HEK293 (cell line): ENCODE results near the gene ANAPC16.
A peak's percentile ranks its signal among the peaks of the same experiment; 100 is the strongest.
"Not testable (repeated sequence)": the region's sequence is repeated elsewhere in the genome, so short reads cannot be mapped to it uniquely, and the experiment has no call there.

Source experiments
- CTCF ChIA-PET: fragments of 350-600 bp; formaldehyde crosslinking; extraction: SDS; loops from one replicate; lab custom pipeline; 2021; ENCODE audit warnings: antibody characterized with exemption; lab: Yijun Ruan, JAX
- POLR2A ChIA-PET: fragments of 300-600 bp; formaldehyde crosslinking; extraction: SDS; loops from one replicate; lab custom pipeline; 2020; ENCODE audit warnings: antibody characterized with exemption, inconsistent platforms; lab: Yijun Ruan, JAX
- H3K27ac ChIP-seq: fragments of 200-500 bp; sonication (Bioruptor generic); 2 replicates; pipeline ENCODE4 v1.5.1; 2014; ENCODE audit warnings: low read depth, low read length, control low read depth, inconsistent platforms; ENCODE audit errors: extremely low read depth
- H3K36me3 ChIP-seq, 2 experiments: fragments of 200-500 bp in 1 of 2; sonication (Bioruptor generic) in 1 of 2; 1 replicate in 1 of 2; 2 replicates in 1 of 2; pipeline ENCODE4 v1.5.1; 2014 to 2017; ENCODE audit warnings: inconsistent platforms in 2 of 2, low read length in 2 of 2; ENCODE audit not compliant: control insufficient read depth in 2 of 2, insufficient read depth in 1 of 2
- H3K4me1 ChIP-seq: fragments of 200-500 bp; sonication (Bioruptor generic); 2 replicates; pipeline ENCODE4 v1.5.1; 2014; ENCODE audit warnings: mild to moderate bottlenecking, low read length, inconsistent platforms; ENCODE audit not compliant: control insufficient read depth, insufficient read depth
- H3K4me3 ChIP-seq: 2 replicates; pipeline ENCODE4 v1.5.1; 2011; ENCODE audit warnings: low read depth, mild to moderate bottlenecking, control low read depth, low read length, moderate library complexity
- H3K9me3 ChIP-seq: fragments of 200-500 bp; sonication (Bioruptor generic); 2 replicates; pipeline ENCODE4 v1.5.1; 2014; ENCODE audit warnings: low read depth, low read length, inconsistent platforms; ENCODE audit not compliant: control insufficient read depth, insufficient read depth
- IKZF3 ChIP-seq: fragments of 450-650 bp; IDR thresholded peaks from 2 replicates; pipeline ENCODE4 v1.5.0; 2018; ENCODE audit warnings: missing biosample characterization, mild to moderate bottlenecking, missing genetic modification characterization, moderate library complexity
- MZF1 ChIP-seq: fragments of 450-650 bp; formaldehyde crosslinking; IDR thresholded peaks from 2 replicates; pipeline ENCODE4 v1.5.1; 2017; ENCODE audit warnings: missing biosample characterization, missing genetic modification characterization, borderline replicate concordance
- OSR2 ChIP-seq: fragments of 450-650 bp; formaldehyde crosslinking; IDR thresholded peaks from 2 replicates; pipeline ENCODE4 v1.5.1; 2016; ENCODE audit warnings: missing biosample characterization, missing genetic modification characterization
- SCRT1 ChIP-seq: fragments of 450-650 bp; formaldehyde crosslinking; IDR thresholded peaks from 2 replicates; pipeline ENCODE4 v1.5.1; 2016; ENCODE audit warnings: missing biosample characterization, missing genetic modification characterization, borderline replicate concordance
- SP7 ChIP-seq: fragments of 450-650 bp; formaldehyde crosslinking; IDR thresholded peaks from 2 replicates; pipeline ENCODE4 v1.5.1; 2016; ENCODE audit warnings: missing biosample characterization, missing genetic modification characterization
- WT1 ChIP-seq: fragments of 450-650 bp; formaldehyde crosslinking; IDR thresholded peaks from 2 replicates; pipeline ENCODE4 v1.5.1; 2016; ENCODE audit warnings: missing biosample characterization, missing genetic modification characterization
- ZEB2 ChIP-seq: fragments of 450-650 bp; formaldehyde crosslinking; IDR thresholded peaks from 2 replicates; pipeline ENCODE4 v1.5.1; 2016; ENCODE audit warnings: missing biosample characterization, missing genetic modification characterization
- ZNF2 ChIP-seq: fragments of 450-650 bp; formaldehyde crosslinking; IDR thresholded peaks from 2 replicates; pipeline ENCODE4 v1.5.1; 2016; ENCODE audit warnings: missing biosample characterization, missing genetic modification characterization
- ZNF335 ChIP-seq: fragments of 450-650 bp; formaldehyde crosslinking; conservative IDR thresholded peaks from 2 replicates; pipeline ENCODE4 v1.5.1; 2016; ENCODE audit warnings: missing biosample characterization, missing genetic modification characterization
- ZNF394 ChIP-seq: fragments of 450-650 bp; formaldehyde crosslinking; IDR thresholded peaks from 2 replicates; pipeline ENCODE4 v1.5.1; 2016; ENCODE audit warnings: missing biosample characterization, missing genetic modification characterization, mild to moderate bottlenecking, moderate library complexity, borderline replicate concordance
- ZNF629 ChIP-seq: fragments of 450-650 bp; formaldehyde crosslinking; IDR thresholded peaks from 2 replicates; pipeline ENCODE4 v1.5.1; 2017; ENCODE audit warnings: missing biosample characterization, missing genetic modification characterization
- ZNF843 ChIP-seq: fragments of 450-650 bp; formaldehyde crosslinking; IDR thresholded peaks from 2 replicates; pipeline ENCODE4 v1.5.1; 2016; ENCODE audit warnings: missing biosample characterization, missing genetic modification characterization
- TF ChIP-seq, protein P1 (sequence below): fragments of 450-650 bp; formaldehyde crosslinking; IDR thresholded peaks from 2 replicates; pipeline ENCODE4 v1.5.1; 2016; ENCODE audit warnings: missing biosample characterization, missing genetic modification characterization
- TF ChIP-seq, protein P2 (sequence below): fragments of 450-650 bp; IDR thresholded peaks from 2 replicates; pipeline ENCODE4 v1.5.1; 2018; ENCODE audit warnings: missing biosample characterization, mild to moderate bottlenecking, missing genetic modification characterization
- TF ChIP-seq, protein P3 (sequence below): fragments of 450-650 bp; formaldehyde crosslinking; IDR thresholded peaks from 2 replicates; pipeline ENCODE4 v1.5.1; 2016; ENCODE audit warnings: missing biosample characterization, missing genetic modification characterization
- TF ChIP-seq, protein P4 (sequence below): fragments of 450-650 bp; formaldehyde crosslinking; IDR thresholded peaks from 2 replicates; pipeline ENCODE4 v1.5.1; 2017; ENCODE audit warnings: missing biosample characterization, missing genetic modification characterization
- TF ChIP-seq, protein P5 (sequence below): fragments of 450-650 bp; formaldehyde crosslinking; IDR thresholded peaks from 2 replicates; pipeline ENCODE4 v1.5.1; 2016; ENCODE audit warnings: missing biosample characterization, missing genetic modification characterization

The ANAPC16 gene

DNA sequence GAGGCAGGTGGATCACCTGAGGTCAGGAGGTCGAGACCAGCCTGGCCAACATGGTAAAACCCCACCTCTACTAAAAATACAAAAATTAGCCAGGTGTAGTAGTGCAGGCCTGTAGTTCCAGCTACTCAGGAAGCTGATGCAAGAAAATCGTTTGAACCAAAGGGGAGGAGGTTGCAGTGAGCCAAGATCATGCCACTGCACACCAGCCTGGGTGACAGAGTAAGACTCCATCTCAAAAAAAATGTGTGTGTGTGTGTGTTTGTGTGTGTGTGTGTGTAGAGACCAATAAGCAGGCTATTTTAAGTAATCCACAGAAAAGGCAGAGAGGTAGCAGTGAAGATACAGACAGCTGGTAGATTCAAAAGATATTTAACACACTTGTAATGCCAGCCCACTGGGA lies 7.3 kb upstream of the ANAPC16 start:
- not testable (repeated sequence) for H3K9me3 ChIP-seq
- peaks cover 29 to 41% of the 10 kb centered on the region in 2 experiments for H3K36me3 ChIP-seq

DNA sequence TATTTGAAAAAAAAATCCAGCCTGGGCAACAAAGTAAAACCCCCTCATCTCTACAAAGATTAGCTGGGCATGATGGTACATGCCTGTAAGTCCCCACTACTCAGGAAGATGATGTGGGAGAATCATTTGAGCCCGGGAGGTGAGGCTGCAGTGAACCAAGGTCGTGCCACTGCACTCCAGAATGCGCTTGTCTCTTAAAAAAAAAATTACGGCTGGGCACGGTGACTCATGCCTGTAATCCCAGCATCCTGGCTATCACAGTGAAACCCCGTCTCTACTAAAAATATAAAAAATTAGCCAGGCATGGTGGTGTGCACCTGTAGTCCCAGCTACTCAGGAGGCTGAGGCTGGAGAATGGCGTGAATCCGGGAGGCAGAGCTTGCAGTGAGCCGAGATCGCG lies 4.4 kb upstream of the ANAPC16 start:
- POLR2A ChIA-PET, H3K9me3 ChIP-seq, H3K27ac ChIP-seq, H3K4me3 ChIP-seq, H3K4me1 ChIP-seq, CTCF ChIA-PET: not testable (repeated sequence)
- peaks cover 29 to 40% of the 10 kb centered on the region in 2 experiments for H3K36me3 ChIP-seq
- TF ChIP-seq ZNF2 (tag by site-specific recombination): 0 out of 2 replicates have a peak, but pooled peaks have one; percentile 19
- TF ChIP-seq ZNF394 (tag by site-specific recombination): peak; percentile 42; the same call in 1 of the 2 replicates
- TF ChIP-seq, protein P1, sequence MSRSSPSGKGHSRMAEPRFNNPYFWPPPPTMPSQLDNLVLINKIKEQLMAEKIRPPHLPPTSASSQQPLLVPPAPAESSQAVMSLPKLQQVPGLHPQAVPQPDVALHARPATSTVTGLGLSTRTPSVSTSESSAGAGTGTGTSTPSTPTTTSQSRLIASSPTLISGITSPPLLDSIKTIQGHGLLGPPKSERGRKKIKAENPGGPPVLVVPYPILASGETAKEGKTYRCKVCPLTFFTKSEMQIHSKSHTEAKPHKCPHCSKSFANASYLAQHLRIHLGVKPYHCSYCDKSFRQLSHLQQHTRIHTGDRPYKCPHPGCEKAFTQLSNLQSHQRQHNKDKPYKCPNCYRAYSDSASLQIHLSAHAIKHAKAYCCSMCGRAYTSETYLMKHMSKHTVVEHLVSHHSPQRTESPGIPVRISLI: peak; percentile 69; the same call in 1 of the 2 replicates
- TF ChIP-seq, protein P2, sequence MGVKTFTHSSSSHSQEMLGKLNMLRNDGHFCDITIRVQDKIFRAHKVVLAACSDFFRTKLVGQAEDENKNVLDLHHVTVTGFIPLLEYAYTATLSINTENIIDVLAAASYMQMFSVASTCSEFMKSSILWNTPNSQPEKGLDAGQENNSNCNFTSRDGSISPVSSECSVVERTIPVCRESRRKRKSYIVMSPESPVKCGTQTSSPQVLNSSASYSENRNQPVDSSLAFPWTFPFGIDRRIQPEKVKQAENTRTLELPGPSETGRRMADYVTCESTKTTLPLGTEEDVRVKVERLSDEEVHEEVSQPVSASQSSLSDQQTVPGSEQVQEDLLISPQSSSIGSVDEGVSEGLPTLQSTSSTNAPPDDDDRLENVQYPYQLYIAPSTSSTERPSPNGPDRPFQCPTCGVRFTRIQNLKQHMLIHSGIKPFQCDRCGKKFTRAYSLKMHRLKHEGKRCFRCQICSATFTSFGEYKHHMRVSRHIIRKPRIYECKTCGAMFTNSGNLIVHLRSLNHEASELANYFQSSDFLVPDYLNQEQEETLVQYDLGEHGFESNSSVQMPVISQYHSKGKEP (tag by site-specific recombination): peak; percentile 86
- TF ChIP-seq MZF1 (tag by site-specific recombination): peak; percentile 23; the same call in 1 of the 2 replicates
- peak; percentile 30; the same call in 1 of the 2 replicates for TF ChIP-seq ZNF335 (tag by site-specific recombination)
- TF ChIP-seq WT1 (tag by site-specific recombination): 0 out of 2 replicates have a peak, but pooled peaks have one; percentile 21
- TF ChIP-seq, protein P3, sequence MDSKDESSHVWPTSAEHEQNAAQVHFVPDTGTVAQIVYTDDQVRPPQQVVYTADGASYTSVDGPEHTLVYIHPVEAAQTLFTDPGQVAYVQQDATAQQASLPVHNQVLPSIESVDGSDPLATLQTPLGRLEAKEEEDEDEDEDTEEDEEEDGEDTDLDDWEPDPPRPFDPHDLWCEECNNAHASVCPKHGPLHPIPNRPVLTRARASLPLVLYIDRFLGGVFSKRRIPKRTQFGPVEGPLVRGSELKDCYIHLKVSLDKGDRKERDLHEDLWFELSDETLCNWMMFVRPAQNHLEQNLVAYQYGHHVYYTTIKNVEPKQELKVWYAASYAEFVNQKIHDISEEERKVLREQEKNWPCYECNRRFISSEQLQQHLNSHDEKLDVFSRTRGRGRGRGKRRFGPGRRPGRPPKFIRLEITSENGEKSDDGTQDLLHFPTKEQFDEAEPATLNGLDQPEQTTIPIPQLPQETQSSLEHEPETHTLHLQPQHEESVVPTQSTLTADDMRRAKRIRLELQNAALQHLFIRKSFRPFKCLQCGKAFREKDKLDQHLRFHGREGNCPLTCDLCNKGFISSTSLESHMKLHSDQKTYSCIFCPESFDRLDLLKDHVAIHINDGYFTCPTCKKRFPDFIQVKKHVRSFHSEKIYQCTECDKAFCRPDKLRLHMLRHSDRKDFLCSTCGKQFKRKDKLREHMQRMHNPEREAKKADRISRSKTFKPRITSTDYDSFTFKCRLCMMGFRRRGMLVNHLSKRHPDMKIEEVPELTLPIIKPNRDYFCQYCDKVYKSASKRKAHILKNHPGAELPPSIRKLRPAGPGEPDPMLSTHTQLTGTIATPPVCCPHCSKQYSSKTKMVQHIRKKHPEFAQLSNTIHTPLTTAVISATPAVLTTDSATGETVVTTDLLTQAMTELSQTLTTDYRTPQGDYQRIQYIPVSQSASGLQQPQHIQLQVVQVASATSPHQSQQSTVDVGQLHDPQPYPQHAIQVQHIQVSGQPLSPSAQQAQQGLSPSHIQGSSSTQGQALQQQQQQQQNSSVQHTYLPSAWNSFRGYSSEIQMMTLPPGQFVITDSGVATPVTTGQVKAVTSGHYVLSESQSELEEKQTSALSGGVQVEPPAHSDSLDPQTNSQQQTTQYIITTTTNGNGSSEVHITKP (tag by site-specific recombination): peak; percentile 94
- TF ChIP-seq ZNF629: peak; percentile 54; the same call in 1 of the 2 replicates
- peak; percentile 63 for TF ChIP-seq SP7
- TF ChIP-seq IKZF3 (tag by site-specific recombination): peak; percentile 28; the same call in 1 of the 2 replicates
- TF ChIP-seq SCRT1 (tag by site-specific recombination): peak; percentile 57; the same call in 1 of the 2 replicates
- TF ChIP-seq ZNF843 (tag by site-specific recombination): 0 out of 2 replicates have a peak, but pooled peaks have one; percentile 19

More for the DNA sequence above, 7.3 kb upstream of the ANAPC16 start:
- CTCF ChIA-PET: interaction anchor here (0.6 kb wide), 1 partner anchor 1576 kb away, joined by 5 read pairs; no protein-coding TSS in a partner anchor
- H3K4me3 ChIP-seq, POLR2A ChIA-PET, H3K4me1 ChIP-seq, H3K27ac ChIP-seq: not testable (repeated sequence)
- TF ChIP-seq, protein P4, sequence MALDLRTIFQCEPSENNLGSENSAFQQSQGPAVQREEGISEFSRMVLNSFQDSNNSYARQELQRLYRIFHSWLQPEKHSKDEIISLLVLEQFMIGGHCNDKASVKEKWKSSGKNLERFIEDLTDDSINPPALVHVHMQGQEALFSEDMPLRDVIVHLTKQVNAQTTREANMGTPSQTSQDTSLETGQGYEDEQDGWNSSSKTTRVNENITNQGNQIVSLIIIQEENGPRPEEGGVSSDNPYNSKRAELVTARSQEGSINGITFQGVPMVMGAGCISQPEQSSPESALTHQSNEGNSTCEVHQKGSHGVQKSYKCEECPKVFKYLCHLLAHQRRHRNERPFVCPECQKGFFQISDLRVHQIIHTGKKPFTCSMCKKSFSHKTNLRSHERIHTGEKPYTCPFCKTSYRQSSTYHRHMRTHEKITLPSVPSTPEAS (tag by site-specific recombination): peak; percentile 72
- TF ChIP-seq, protein P5, sequence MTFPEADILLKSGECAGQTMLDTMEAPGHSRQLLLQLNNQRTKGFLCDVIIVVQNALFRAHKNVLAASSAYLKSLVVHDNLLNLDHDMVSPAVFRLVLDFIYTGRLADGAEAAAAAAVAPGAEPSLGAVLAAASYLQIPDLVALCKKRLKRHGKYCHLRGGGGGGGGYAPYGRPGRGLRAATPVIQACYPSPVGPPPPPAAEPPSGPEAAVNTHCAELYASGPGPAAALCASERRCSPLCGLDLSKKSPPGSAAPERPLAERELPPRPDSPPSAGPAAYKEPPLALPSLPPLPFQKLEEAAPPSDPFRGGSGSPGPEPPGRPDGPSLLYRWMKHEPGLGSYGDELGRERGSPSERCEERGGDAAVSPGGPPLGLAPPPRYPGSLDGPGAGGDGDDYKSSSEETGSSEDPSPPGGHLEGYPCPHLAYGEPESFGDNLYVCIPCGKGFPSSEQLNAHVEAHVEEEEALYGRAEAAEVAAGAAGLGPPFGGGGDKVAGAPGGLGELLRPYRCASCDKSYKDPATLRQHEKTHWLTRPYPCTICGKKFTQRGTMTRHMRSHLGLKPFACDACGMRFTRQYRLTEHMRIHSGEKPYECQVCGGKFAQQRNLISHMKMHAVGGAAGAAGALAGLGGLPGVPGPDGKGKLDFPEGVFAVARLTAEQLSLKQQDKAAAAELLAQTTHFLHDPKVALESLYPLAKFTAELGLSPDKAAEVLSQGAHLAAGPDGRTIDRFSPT (tag by site-specific recombination): peak; percentile 26; the same call in 1 of the 2 replicates
- TF ChIP-seq OSR2 (peak; percentile 53), ZEB2 (tag by site-specific recombination) (peak; percentile 80; the same call in 1 of the 2 replicates)
- TF ChIP-seq, protein P3 (tag by site-specific recombination): peak; percentile 65
